GM23338 (cell line): ENCODE data around the gene ITGB5.

ENCODE experiments used
- EZH2 ChIP-seq: fragments of 200-600 bp; sonication (generic); IDR thresholded peaks from one replicate; pipeline ENCODE4 v1.8.0; 2017; ENCODE audit warnings: antibody characterized with exemption, mild to moderate bottlenecking, low read depth; ENCODE audit not compliant: unreplicated experiment
- TF ChIP-seq, protein P1 (sequence below), 2 experiments: fragments of 200-600 bp in 1 of 2; sonication (generic) in 1 of 2; conservative IDR thresholded peaks; 2 replicates each; pipeline versions ENCODE4 v1.5.1 to v1.6.1; 2016 to 2017; ENCODE audit warnings: antibody characterized with exemption in 2 of 2, low read depth in 2 of 2, mild to moderate bottlenecking in 2 of 2, moderate library complexity in 1 of 2

DNA sequence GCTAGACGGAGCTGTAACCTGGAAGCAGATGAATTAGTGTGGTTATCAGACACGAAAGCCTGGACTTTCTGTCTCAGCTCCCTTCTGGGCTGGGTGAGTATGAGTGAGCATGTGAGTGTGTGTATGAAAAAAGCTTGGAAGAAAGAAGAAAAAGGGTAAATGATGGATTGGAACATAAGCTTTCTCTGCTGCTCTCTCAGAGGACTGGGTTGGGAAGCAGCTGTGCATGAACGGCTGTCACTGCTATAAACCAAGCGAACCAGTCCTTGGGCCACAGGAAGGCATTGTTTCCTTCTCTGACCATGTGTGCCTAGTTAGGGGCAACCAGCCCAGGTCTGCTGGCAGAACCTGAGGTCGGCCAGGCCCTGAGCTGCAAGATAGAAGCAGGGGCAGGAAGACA lies 119.9 kb downstream of the ITGB5 start:
- TF ChIP-seq, protein P1, sequence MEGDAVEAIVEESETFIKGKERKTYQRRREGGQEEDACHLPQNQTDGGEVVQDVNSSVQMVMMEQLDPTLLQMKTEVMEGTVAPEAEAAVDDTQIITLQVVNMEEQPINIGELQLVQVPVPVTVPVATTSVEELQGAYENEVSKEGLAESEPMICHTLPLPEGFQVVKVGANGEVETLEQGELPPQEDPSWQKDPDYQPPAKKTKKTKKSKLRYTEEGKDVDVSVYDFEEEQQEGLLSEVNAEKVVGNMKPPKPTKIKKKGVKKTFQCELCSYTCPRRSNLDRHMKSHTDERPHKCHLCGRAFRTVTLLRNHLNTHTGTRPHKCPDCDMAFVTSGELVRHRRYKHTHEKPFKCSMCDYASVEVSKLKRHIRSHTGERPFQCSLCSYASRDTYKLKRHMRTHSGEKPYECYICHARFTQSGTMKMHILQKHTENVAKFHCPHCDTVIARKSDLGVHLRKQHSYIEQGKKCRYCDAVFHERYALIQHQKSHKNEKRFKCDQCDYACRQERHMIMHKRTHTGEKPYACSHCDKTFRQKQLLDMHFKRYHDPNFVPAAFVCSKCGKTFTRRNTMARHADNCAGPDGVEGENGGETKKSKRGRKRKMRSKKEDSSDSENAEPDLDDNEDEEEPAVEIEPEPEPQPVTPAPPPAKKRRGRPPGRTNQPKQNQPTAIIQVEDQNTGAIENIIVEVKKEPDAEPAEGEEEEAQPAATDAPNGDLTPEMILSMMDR (conservative IDR thresholded peaks at IDR 0.05; ENCODE audit: low read depth in 2 of 2) = no peak
- TF ChIP-seq EZH2 = no peak
